Activated T-cell treated with anti-CD3 and anti-CD28 coated beads, Interleukin-2, amount 50 U/mL, for 4 hours (primary cell): ENCODE results near the gene DENND4A. TPM values are rescaled to one million over a fixed set of nuclear protein-coding genes. Genes with fewer than 3 reads are reported as not detected.

Source experiments
- ATAC-seq, 2 donors: fragments of 200-7000 bp; cut with Tn5 transposase; one replicate each; pipeline ENCODE4 v1.10.0; 2021
- DNase-seq: peaks from one replicate; pipeline ENCODE4 v3.0.0-alpha.2; 2020
- H3K27me3 Mint-ChIP-seq: one replicate; pipeline ENCODE4 v1.8.0; 2021; ENCODE audit warnings: low read depth, mixed read lengths
- H3K36me3 Mint-ChIP-seq: one replicate; pipeline ENCODE4 v1.8.0; 2022; ENCODE audit warnings: mixed read lengths; ENCODE audit not compliant: insufficient read depth
- H3K4me1 Mint-ChIP-seq: one replicate; pipeline ENCODE4 v1.8.0; 2021; ENCODE audit warnings: low read depth, mixed read lengths
- H3K4me3 Mint-ChIP-seq: one replicate; pipeline ENCODE4 v1.8.0; 2021; ENCODE audit warnings: mild to moderate bottlenecking, moderate library complexity, mixed read lengths
- H3K9me3 Mint-ChIP-seq: one replicate; pipeline ENCODE4 v1.8.0; 2021; ENCODE audit warnings: mixed read lengths
- total RNA-seq, 3 donors: library from RNA; stranded (reverse); gene quantifications; one replicate each; pipeline ENCODE4 v1.2.1, GENCODE V29; 2021

DENND4A gene
- total RNA-seq, result 10 to 100 TPM; 24.2 to 26.0 (median 25.0) TPM

DNA sequence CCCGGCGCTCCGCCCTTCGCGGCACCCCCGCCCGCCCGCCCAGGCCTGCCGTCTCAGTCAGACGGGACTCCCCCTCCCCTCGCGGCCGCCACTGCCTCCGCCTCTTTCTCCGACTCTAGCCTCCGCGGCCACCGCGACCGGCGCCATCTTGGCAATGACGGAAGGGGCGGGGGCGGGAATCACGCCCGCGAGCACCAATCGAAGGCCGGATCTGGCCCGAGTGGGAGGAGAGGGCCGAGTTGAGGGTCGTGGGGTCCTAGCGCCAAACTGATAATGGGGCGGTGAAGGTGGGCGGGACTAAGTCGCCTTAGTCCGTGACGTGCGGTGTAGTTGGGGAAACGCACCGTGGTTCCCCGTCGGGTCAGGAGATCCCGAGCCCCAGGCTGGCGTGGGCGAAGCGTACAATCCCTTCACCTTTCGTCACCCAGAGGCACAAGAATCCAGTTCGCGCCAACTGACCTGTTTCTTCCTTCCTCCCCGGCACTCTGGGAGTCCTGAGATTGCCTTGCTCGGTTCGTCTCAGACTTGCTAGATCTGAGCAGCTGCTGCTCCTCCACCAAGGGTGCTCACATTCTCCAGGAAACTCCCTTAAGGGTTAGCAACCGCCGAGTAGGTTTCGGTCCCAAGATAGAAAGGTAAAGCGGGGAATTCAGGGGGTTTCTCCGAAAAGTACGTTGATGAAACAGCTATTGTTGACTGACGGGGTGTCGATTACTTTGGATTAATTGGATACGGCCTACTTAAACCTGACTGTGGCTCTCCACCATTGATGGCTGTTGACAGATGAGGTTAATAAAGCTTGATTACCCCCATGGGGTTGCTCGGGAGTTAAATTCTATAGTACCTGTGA lies at the start of gene DENND4A:
Gene DENND4A (minus strand): TSS at position 156 of the 850 bp plus-strand sequence. CDS start 35,843 bp downstream, outside the sequence.
- DNase-seq (peak; percentile 98), ATAC-seq (peak; percentile 82 to 83)
- H3K4me1 Mint-ChIP-seq, result peaks cover 55% of the 10 kb centered on the region
- no peaks in the 10 kb centered on the region for H3K36me3 Mint-ChIP-seq
- no peaks in the 10 kb centered on the region for H3K9me3 Mint-ChIP-seq
- H3K4me3 Mint-ChIP-seq, result peak within 1 kb of the TSS; percentile 91
- H3K27me3 Mint-ChIP-seq, result no peaks in the 10 kb centered on the region

DNA sequence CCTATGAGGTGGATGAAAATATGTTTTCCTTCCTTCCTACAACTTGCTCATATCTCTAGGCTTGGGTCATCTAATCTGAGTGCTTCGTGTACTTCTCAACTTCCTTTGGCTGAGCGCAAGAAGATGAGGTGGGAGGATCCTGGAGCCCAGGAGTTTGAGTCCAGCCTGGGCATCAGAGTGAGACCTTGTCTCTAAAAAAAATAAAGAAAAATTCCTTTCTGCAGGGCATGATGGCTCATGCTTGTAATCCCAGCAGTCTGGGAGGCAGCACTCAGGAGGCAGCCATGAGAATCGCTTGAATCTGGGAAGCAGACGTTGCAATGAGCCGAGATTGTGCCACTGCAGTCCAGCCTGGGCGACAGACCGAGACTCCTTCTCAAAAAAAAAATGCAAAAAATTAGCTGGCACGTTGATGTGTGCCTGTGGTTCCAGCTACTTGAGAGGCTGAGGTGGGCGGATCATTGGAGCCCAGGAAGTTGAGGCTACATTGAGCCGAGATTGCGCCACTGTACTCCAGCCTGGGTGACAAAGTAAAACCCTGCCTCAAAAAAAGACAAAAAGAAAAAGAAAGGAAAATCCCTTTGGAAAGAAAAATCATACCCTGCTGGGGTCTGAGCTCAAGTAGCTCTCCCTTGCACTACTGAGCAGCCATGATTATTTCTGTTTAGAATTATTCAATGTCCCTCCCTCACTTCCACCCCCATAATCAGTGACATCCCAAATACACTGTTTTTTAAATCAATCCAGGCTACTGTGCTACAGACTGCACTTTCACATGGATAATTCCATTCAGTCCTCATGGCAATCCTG lies 49.2 kb upstream of the DENND4A start:
- no peak for DNase-seq
- Mint-ChIP-seq H3K27me3 (no peaks in the 10 kb centered on the region), H3K36me3 (no peaks in the 10 kb centered on the region), H3K9me3 (no peaks in the 10 kb centered on the region), H3K4me1 (peaks cover 3% of the 10 kb centered on the region), H3K4me3 (no peak overlapping the region)
- ATAC-seq, result no peak

DNA sequence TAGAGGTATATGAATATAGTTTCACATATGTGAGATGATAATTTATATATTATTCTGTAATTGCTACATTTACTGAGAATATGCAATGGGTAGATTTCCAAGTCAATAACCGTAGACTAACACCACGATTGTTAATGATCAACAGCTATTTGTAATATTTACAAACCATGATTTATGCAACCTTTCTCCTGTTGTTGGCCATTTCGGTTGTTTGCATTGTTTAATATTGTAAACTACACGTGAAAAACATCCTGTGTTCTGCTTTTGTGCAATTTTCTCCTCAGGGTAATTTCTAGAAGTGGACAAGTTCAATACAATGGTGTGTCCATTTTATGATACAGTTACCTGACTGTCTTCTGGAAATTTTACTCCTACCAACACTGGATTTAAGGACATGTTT lies 47.9 kb upstream of the DENND4A start:
- Mint-ChIP-seq H3K4me1 (peaks cover 4% of the 10 kb centered on the region), H3K27me3 (no peaks in the 10 kb centered on the region)

DNA sequence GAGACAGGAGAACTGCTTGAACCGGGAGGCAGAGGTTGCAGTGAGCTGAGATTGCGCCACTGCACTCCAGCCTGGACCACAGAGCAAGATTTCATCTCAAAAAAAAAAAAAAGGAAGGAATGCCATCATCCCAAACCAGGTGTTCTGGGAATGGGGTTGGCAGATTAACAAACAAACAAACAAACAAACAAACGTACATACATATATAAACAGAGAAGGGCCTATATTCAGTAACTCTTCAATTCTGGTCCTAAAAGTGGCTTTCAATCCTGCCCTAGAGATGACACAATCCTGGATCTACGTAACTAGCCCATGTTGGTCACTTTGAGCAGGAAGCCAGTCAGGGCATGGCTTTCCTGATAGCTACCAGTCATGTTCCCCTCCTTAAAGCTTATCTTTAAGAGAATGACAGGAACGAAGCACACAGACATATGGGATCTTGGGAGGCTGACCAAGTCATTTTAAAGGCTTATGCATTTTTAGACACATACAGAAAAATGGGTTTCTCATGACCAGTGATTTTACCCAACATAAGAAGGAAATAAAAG lies 47.3 kb upstream of the DENND4A start:
- H3K36me3 Mint-ChIP-seq, result no peaks in the 10 kb centered on the region
- peaks cover 7% of the 10 kb centered on the region for H3K4me1 Mint-ChIP-seq
- H3K4me3 Mint-ChIP-seq, result no peak overlapping the region
- no peak for DNase-seq
- no peaks in the 10 kb centered on the region for H3K9me3 Mint-ChIP-seq
- no peak for ATAC-seq
- no peaks in the 10 kb centered on the region for H3K27me3 Mint-ChIP-seq

More for the DNA sequence above, 47.9 kb upstream of the DENND4A start:
- Mint-ChIP-seq H3K4me3 (no peak overlapping the region), H3K36me3 (no peaks in the 10 kb centered on the region), H3K9me3 (no peaks in the 10 kb centered on the region)
- DNase-seq (no peak), ATAC-seq (no peak)

DNA sequence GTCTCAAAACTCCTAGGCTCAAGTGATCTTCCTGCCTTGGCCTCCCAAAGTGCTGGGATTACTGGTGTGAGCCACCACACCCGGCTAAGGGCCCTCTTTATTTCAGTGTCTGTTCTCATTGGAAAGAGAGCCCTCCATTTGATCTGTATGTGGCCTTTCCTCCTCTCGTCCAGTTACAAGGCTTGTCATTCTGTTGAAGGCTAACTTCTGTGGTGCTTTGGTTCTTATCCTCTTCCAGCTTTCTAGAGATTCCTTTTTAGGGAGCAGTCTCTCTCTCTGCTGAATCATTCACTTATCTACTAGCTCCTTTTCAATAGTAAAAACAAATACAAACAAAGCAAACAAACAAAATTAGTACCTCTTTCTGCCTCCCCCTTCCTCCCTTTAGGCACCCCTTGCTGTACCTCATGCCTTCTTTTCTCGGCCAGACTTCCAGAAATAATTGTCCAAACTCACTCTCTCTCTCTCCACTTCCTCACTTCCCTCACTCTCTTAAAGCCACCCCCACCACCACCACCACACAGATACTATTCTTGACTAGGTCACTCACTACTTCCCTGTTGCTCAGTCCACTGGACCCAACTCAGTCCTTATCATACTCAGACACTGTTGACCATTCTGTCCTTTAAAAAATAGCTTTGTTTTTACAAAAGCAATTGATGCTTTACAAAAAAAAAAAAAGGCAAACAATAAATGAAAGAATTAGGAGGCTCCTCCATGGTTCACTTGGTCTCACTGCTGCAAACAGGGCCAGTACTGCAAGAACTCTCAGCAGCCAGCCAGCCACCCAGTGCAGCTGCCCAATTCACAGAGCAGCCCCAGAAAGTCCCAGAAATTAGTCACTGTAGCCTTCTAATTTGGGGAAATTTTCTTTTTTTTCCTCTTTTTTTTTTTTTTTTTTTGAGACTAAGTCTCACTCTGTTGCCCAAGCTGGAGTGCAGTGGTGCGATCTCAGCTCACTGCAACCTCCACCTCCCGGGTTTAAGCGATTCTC lies 45.5 kb upstream of the DENND4A start:
- ATAC-seq (no peak), DNase-seq (no peak)
- Mint-ChIP-seq H3K36me3 (no peaks in the 10 kb centered on the region), H3K9me3 (no peaks in the 10 kb centered on the region), H3K27me3 (no peaks in the 10 kb centered on the region), H3K4me1 (peaks cover 23% of the 10 kb centered on the region), H3K4me3 (no peak overlapping the region)

DNA sequence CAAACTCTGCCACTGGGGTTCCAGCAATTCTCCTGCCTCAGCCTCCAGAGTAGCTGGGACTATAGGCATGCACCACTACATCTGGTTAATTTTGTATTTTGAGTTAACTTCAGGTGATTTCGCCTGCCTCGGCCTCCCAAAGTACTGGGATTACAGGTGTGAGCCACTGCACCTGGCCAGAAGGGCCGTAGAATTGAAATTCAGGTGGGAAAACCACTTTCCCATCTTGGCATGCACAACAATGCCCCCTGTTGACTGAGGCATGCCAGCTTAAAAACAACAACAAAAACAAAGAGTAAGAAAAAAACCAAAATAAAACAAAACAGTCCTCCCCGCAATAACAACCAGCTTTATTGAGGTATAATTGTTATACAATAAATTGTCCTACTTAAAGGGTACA lies 44.6 kb upstream of the DENND4A start:
- Mint-ChIP-seq H3K36me3 (no peaks in the 10 kb centered on the region), H3K27me3 (no peaks in the 10 kb centered on the region), H3K9me3 (no peaks in the 10 kb centered on the region), H3K4me3 (no peak overlapping the region), H3K4me1 (peaks cover 31% of the 10 kb centered on the region)
- DNase-seq, result no peak
- ATAC-seq, result no peak

DNA sequence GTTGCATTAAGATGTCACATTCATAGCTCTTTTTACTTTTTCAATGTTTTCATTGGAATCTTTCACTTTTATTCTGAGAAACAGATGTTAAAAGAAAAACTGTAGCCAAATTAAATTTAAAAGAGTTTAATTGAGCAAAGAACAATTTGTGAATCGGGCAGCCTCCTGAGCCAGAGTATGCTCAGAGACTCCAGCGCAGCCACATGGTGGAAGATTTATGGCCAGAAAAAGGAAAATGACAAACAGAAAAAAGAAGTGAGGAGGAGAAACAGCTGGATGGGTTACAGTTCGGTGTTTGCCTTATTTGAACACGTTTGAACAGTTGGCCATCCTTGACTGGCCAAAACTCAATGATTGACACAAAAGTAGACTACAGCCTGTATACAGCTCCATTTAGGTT lies 43.4 kb upstream of the DENND4A start:
- Mint-ChIP-seq H3K36me3 (no peaks in the 10 kb centered on the region), H3K9me3 (no peaks in the 10 kb centered on the region), H3K4me1 (peaks cover 33% of the 10 kb centered on the region), H3K27me3 (no peaks in the 10 kb centered on the region), H3K4me3 (no peak overlapping the region)
- DNase-seq (no peak), ATAC-seq (no peak)

DNA sequence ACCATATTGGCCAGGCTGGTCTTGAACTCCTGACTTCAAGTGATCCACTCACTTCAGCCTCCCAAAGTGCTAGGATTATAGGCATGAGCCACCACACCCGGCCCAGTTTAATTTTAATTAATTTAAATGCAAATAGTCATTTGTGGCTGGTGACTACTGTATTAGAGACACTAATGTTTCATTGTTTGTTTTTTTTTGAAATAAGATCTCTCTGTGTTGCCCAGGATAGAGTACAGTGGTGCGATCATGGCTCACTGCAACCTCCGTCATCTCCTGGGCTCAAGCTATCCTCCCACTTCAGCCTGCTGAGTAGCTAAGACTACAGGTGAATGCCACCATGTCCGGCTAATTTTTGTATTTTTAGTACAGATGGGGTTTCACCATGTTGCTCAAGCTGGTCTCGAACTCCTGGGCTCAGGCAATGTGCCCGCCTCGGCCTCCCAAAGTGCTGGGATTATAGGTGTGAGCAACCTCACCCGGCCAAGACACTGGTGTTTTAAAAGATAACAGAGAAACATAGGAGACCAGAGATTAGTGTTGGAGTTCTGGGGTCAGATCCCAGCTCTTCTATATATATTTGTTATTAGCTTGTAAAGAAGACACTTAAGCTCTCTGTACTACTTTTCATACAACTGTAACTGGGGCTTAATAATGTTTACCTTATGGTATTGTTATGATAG lies 42.6 kb upstream of the DENND4A start:
- no peaks in the 10 kb centered on the region for H3K36me3 Mint-ChIP-seq
- no peaks in the 10 kb centered on the region for H3K9me3 Mint-ChIP-seq
- no peak overlapping the region for H3K4me3 Mint-ChIP-seq
- ATAC-seq (no peak), DNase-seq (no peak)
- H3K4me1 Mint-ChIP-seq, result peaks cover 33% of the 10 kb centered on the region
- H3K27me3 Mint-ChIP-seq, result no peaks in the 10 kb centered on the region

DNA sequence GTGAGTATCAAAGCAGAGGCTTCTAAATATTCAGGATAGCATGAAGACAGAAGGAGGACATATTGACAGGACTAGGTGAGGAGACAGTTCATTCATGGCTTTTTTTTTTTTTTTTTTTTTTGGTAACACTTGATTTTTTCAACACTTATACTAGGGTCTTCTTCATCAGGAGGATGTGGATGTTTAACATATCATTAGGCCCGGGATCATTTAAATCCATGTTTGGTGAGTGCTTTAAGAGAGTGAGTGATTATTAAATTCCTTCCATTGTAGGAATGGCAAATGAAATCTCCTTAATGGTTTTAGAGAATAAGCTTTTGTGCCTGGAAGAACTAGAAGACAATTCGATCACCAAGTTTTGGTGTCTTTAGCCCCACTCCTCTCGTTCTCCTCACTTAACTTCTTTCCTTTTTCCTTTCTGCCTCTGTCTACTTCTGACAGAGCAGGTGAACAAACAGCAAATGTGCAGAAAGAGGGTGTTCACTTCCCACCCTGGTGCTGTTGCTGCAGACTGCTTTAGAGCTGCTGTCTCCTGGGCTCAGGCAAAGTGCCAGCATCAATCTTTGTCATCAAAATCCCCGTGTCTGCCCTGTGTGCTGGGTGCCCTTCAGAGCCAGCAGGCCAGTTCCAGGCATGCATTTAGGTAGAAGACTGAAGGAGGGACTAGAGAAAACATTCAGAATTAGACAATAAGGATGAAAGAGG lies 41.6 kb upstream of the DENND4A start:
- peak; percentile 74 to 75 for ATAC-seq
- no peaks in the 10 kb centered on the region for H3K9me3 Mint-ChIP-seq
- no peaks in the 10 kb centered on the region for H3K27me3 Mint-ChIP-seq
- H3K4me1 Mint-ChIP-seq, result peaks cover 43% of the 10 kb centered on the region
- H3K4me3 Mint-ChIP-seq, result peak overlapping the region; percentile 67
- H3K36me3 Mint-ChIP-seq, result no peaks in the 10 kb centered on the region
- DNase-seq, result peak; percentile 29

DNA sequence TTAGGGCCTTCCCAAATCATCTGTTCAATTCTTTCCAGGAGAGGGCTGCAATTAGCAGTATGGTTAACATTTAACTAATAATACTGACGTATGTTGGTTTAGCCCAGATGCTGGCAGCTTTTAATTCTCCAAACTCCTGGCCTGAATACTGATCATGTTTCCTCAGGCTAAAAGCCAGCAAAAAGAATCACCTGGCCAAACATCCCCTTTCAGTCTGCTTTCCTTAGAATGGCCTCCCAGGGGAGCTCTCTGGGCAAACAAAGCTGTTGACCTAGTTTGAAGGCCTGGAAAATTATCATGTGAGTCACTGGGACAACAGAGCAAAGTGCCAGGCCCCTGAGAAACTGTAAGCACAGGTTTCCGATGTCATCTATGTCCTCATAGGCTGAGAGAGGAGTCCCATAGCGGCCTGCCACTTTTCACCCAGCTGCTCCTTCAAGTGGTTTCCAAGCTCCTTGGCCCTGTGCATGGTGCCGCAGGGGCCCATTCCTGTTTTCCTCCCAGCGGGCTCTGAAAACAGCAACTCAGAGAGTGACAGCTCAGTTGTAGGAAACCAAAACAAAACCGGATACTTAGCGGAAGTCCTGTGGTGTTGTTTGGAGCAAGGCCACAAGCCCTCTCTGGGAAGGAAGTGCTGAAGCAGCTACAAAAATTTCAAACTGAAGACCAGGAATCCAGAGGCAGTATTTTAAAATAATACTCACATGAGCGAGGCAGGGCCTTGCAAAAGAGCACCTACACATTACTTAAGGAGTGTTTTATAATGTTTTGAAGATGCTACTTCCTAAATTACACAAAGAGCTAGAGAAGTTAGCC lies 40.7 kb upstream of the DENND4A start:
- ATAC-seq (peak; percentile 64 to 72), DNase-seq (peak; percentile 23)
- peaks cover 52% of the 10 kb centered on the region for H3K4me1 Mint-ChIP-seq
- H3K9me3 Mint-ChIP-seq, result no peaks in the 10 kb centered on the region
- no peaks in the 10 kb centered on the region for H3K27me3 Mint-ChIP-seq
- H3K4me3 Mint-ChIP-seq, result peak overlapping the region; percentile 67
- no peaks in the 10 kb centered on the region for H3K36me3 Mint-ChIP-seq

DNA sequence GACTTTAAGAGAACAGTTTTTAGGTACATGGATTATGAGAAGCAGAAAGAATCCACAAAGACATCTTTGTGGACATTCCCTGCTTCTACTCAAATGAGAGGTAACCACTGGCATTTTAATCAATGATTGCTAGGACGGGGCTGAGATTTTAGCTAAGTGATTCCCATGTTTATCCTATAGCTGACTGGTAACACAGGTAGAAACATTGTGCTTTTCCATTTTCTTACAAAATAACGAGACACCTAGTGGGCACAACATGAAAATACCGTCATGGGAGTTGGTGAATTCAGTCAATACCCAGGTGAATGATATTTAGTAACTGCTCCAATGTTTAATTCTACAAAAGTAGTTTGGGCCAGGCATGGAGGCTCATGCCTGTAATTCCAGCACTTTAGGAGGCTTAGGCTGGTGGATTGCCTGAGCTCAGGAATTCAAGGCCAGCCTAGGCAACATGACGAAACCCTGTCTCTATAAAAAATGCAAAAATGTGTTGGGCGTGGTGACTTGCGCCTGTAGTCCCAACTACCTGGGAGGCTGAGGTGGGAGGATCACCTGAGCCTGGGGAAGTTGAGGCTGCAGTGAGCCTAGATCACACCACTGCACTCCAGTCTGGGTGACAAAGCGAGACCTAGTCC lies 37.2 kb upstream of the DENND4A start:
- no peaks in the 10 kb centered on the region for H3K36me3 Mint-ChIP-seq
- H3K4me3 Mint-ChIP-seq, result peak overlapping the region; percentile 42
- ATAC-seq, result no peak
- peaks cover 58% of the 10 kb centered on the region for H3K4me1 Mint-ChIP-seq
- H3K9me3 Mint-ChIP-seq, result no peaks in the 10 kb centered on the region
- no peaks in the 10 kb centered on the region for H3K27me3 Mint-ChIP-seq
- no peak for DNase-seq

DNA sequence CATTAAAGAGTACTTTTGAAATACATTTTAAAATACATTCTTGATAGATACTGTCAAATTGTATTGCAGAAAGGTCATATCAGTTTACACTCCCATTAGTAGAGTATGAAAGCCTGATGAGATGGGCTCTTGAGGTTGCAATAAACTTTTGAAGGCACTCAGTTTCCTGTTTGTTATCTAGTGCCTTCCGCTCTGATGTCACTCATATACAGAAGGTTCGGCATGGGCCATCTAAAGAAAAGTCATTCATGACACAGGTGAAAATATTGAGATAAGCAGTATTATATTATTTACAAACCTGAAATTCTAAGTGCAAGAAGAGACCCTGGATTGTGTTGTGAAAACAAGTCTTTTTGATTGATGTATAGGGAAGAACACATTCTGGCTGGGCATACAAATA lies 36.5 kb upstream of the DENND4A start:
- Mint-ChIP-seq H3K4me3 (peak overlapping the region; percentile 42), H3K27me3 (no peaks in the 10 kb centered on the region), H3K4me1 (peaks cover 59% of the 10 kb centered on the region), H3K9me3 (no peaks in the 10 kb centered on the region), H3K36me3 (no peaks in the 10 kb centered on the region)
- no peak for DNase-seq
- ATAC-seq, result peak; percentile 54 to 60
